ENCODE results near the gene SMG1. TPM values are rescaled to one million over a fixed set of nuclear protein-coding genes. Genes with fewer than 3 reads are reported as not detected.
A peak's percentile ranks its signal among the peaks of the same experiment; 100 is the strongest.
"Not testable (repeated sequence)": the region's sequence is repeated elsewhere in the genome, so short reads cannot be mapped to it uniquely, and the experiment has no call there.

The SMG1 gene
- polyA plus RNA-seq (ENCODE audit: insufficient read length in 4 of 4): 10 to 100 TPM; 44.5 to 65.0 (median 55.4) TPM

DNA sequence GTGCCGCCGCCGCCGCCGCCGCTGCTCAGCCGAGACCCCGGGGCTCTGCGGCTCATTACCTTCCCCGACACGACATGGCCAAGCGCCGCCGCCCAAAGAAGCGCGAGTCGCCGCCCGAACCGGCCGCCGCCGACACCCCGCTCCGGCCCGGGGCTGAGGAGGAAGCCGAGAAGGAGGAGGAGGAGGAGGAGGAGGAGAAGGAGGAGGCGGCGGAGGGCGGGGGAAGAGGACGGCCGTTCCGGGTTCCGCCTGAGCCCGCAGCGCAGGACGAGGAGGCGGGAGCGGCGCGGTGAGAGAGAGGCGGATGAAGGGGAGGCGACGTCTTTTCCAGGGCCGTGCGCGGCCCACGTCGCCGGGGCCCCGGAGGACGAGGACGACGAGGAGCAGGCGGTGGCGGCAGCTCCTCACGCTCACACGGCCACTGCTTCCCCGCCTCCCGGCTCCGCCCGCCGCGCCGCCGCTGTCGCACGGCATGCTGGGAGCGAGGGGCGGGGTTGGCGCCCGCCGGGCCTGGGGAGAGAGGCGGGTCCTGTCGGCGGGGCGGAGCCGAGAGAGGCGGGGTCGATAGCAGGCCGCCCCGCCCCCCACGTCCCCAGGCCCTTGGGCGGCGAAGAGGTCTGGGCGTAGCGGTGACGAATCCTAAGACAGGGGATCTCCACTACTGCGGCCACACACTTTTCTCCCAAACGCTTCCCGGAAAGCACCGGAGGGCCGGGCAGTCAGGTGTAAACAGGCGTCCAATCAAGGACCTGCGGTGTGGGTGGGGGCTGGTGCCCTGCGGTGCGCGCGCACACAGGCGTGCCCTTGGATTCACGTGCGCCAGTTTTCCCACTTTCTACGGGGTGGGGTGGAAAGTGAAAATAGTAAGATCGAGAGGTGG, at the start of gene SMG1:
TSS of gene SMG1 (minus strand) at position 423 of the 880 bp plus-strand sequence. CDS start at position 56, 367 bp downstream.
- peak; percentile 72 to 83 (median 80) for DNase-seq (ENCODE audit: low read depth in 4 of 4, low spot score in 3 of 4)

DNA sequence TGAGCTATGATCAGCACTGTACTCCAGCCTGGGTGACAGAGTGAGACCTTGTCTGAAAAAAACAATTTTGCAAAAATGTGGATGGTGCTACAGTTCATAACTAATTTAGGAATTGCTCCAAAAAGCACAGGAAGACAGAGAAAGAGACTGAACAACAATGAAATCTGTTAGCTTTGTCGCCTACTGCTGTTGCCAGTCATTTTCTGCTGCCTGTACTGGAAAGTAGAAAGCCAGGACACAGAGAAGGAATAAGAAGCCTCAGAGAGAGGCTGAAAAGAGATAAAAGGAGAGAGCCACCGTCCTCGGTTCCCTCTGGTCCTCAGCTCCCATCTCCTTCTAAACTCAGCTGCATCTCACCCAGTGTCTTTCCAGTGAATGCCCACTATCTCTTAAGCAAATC, 48.9 kb upstream of the SMG1 start:
- DNase-seq (ENCODE audit: low read depth in 4 of 4, low spot score in 3 of 4): no peak

DNA sequence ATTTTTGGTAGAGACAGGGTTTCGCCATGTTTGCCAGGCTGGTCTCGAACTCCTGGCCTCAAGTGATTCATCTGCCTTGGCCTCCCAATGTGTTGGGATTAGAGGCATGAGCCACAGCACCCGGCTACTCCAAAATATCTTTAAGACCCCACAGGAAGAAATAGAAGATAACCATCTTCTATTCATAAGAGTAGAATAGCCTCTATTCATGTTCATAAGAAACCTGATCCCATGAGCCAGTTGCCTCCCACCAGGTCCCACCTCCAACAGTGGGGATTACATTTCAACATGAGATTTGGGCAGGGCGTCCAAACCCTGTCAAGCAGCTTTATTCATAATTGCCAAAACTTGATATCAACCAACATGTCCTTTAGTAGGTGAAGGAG, 43.6 kb upstream of the SMG1 start:
- DNase-seq (ENCODE audit: low read depth in 4 of 4, low spot score in 3 of 4): no peak

DNA sequence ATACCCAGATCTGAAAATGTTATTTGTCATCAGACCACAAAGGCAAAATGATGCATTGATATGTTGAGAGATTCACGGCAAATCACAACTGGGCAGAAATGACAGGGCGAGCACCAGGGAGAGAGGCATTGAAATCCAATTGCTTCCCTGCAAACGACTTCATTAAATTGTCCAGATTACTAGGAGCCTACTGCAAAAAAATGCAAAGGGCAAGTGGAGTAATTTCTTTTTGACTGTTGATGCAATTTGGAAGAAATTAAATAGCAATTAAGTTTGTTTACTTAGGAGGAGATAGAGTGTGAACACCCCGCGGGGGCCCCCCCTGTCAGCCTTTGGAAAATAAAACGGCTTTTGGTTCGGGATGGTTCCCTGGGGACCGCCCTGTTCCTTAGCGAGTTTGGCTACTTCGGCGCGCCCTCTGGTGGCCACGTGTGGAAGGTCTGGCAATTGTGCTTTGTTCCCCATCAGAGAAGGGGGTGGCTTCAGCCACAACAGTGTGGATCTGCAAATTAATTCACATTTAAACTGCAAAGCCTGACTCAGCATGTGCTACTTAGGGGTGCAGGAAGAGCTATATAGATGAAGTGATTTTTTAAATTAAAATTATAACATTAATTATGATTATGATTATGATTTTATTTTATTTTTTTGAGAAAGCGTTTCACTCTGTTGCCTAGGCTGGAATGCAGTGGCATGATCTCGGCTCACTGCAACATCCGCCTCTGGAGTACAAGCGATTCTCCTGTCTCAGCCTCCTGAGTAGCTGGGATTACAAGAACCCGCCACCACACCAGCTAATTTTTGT, 43.0 kb upstream of the SMG1 start:
- DNase-seq (ENCODE audit: low read depth in 4 of 4, low spot score in 3 of 4): peak in 3 of 4 donors; percentile 42 to 65 (median 59)

DNA sequence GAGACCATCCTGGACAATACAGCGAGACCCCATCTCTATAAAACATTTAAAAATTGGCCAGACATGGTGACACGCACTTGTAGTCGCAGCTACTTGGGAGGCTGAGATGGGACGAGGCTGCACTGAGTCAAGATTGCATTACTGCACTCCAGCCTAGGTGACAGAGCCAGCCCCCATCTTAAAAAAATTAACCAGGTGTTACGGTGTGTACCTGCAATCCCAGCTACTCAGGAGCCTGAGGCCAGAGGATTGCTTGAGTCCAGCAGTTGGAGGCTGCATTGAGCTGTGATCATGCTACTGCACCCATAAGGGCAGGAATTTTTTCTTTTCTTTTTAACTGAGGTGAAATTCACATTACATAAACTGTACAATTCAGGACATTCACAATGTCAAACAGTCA, 40.6 kb upstream of the SMG1 start:
- DNase-seq (ENCODE audit: low read depth in 4 of 4, low spot score in 3 of 4): no peak

DNA sequence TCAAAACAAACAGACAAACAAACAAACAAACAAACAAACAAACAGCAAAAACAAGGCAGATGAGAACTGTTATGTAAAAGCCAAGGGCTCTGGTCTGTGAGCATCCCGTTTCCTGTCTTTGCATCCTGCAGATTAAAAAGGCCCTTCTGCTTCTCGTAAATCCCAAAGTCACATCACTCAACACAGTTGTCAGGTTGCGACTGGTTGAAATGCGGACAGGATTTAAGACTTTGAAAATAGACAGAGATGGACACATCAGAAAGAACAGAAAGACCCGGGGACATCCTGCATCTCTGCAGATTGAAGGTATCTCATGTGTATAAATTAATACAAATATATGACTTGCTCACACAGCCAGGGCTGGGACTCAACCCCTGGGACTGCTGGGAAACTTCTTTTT, 39.3 kb upstream of the SMG1 start:
- no peak for DNase-seq (ENCODE audit: low read depth in 4 of 4, low spot score in 3 of 4)

DNA sequence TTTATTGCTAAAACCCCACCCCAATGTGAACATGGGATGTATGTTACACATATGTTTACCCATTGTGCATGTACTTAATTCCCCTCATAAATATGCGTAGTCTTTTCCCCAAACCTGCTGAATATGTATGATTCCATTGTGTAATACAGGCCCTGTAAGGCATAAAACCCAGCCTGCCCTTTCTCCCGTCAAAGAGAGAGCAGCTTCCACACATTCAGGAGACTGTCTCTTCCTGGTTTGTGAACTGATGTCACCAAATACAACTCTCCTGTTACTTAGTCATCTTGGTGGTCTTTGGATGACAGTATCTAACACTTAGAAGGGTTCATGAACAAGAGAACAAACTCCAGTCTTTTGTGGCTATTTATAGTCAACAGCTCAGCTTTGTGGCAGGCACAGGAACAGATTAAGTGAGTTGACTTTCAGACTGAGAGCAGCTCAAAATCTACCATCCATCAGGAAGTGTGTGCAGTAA, 32.9 kb upstream of the SMG1 start:
- no peak for DNase-seq (ENCODE audit: low read depth in 4 of 4, low spot score in 3 of 4)

DNA sequence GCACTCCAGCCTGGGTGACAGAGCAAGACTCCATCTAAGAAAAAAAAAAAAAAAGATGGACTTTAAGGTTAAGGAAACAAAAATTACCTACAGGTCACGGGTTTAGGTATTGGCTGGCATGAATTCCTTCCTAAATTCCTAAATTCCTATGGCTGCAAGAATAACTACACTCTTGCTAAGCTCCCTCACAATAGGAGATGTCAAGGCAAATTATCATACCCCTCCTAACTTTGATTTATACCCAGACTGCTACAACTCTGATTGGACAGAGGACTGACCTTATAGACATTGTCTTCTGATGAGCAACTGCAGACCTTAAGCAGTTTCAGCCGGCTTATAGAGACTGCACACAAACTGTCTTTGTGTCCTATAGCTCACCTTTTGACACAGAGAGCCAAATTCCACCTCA, 32.4 kb upstream of the SMG1 start:
- no peak for DNase-seq (ENCODE audit: low read depth in 4 of 4, low spot score in 3 of 4)

DNA sequence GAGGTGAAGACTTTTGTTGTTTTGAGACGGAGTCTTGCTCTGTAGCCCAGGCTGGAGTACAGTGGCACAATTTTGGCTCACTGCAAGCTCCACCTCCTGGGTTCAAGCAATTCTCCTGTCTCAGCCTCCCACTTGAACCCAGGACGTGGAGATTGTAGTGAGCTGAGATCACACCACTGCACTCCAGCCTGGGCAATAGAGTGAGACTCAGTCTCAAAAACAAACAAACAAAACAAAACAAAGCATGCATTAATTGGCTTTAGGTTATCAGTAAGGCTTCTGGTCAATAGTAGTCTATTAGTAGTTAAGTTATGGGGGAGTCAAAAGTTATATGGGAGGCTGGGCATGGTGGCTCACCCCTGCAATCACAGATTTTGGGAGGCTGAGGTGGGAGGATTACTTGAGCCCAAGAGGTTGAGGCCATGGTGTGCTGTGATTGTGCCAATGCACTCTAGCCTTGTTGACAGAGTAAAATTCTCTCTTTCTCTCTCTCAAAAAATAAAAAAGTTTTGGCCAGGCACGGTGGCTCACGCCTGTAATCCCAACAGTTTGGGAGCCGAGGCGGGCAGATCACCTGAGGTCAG, 30.5 kb upstream of the SMG1 start:
- DNase-seq (ENCODE audit: low read depth in 4 of 4, low spot score in 3 of 4): not testable (repeated sequence)

DNA sequence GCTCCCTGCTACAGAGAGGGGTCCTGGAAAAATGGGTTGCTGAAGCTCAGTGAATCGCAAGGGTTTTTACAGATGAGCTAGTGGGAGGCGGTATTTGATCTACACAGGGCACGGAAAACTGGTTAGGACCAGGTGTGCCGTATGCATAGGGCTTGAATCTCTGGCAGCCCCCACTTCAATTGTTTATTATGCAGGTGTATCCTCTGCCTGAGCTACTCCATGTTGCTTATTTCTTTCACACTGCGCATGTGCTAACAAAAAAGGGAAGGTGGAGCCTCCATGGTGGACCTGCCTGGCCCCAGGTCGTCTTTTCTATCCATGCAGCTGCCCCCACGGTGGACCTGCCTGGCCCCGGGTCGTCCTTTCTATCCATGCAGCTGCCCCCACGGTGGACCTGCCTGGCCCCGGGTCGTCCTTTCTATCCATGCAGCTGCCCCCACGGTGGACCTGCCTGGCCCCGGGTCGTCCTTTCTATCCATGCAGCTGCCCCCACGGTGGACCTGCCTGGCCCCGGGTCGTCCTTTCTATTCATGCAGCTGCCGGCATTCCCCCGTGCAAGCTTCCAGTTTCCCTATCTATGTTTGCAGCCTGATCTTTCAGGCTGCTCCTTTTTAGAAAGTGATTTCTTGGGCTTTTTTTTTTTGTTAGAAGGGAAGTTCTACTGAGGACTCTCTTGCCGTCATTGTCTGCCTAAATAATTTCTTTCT, 29.8 kb upstream of the SMG1 start:
- DNase-seq (ENCODE audit: low read depth in 4 of 4, low spot score in 3 of 4): not testable (repeated sequence)

DNA sequence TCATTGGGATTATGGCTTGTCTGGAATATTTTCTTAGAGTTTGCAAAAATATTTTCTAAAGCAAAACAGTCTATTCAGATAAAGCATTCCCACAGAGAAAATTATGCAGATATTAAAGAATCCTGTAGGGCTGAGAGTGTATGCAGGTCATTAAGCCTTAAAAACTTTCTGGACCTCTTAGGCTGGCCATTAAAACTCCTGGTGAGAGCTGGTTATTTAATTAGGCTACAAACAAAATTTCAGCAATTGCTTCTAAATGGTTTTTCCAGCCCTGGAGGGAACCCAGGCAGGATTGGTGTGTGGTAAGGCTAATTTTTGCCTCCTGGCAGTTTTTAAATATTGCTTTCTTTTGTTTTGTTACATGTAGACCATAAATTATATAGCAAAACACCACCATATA, 27.3 kb upstream of the SMG1 start:
- DNase-seq (ENCODE audit: low read depth in 4 of 4, low spot score in 3 of 4): no peak

DNA sequence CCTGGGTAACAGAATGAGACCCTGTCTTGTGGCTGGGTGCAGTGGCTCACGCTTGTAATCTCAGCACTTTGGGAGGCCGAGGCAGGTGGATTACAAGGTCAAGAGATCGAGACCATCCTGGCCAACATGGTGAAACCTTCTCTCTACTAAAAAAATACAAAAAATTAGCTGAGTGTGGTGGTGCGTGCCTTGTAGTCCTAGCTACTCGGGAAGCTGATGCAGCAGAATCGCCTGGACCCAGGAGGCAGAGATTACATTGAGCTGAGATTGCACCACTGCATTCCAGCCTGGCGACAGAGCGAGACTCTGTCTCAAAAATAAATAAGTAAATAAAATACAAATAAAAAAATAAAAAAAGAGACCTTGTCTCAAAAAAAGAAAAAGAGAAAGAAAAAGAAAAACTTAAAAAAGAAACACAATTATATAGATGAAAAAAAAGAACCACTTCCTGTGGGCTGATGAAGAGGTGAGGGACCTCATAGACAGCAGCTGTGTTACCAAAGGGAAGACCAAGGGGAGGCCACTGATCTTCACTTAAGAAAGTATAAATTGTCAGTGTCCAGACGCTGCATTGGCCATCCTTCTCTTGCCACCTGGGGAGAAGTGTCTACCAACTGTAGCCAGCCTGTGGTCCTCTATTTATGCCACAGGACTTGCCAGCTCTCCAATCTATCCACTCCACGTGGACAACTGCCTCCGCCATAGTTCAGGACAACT, 24.4 kb upstream of the SMG1 start:
- DNase-seq (ENCODE audit: low read depth in 4 of 4, low spot score in 3 of 4): no peak

DNA sequence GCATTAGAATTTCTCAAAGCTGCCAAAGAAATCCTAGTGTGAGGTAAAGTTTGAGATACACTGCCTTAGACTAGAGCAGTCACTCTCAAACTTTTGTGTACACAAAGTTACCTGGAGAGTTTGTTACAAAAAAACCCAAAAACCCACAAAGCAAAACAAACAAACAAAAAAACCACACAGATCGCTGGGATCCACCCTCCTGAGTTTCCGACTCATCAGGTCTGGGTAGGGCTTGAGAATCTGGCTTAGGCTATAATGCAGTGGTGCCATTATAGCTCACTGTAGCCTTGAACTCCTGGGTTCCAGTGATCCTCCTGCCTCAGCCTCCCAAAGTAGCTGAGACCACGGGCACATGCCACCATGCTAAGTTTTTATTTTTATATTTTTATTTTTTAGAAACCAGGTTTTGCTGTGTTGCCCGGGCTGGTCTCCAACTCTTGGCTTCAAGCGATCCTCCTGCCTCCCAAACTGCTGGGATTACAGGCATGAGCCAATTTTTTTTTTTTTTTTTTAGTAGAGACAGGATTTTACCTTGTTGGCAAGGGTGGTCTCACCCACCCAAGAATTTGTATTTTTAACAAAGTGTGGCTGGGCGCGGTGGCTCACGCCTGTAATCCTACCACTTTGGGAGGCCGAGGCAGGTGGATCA, 22.3 kb upstream of the SMG1 start:
- no peak for DNase-seq (ENCODE audit: low read depth in 4 of 4, low spot score in 3 of 4)

DNA sequence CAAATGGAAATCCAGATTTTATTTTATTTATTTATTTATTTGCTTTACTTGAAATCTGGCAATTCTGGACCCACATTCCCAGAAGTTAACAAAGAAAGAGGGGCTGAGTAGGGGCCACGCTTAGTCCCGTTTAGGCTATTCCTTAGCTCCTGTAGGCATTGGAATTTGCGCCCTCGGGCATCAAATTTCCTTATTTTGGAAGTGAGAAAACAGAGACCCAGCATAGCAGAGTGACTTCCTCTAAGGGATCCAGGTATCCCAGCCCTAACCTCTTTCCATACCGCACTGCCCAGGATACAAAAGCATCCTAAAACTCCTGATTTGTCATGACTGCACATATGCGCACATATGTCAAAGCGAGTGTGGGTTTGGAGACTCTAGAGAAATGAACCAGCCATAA, 19.0 kb upstream of the SMG1 start:
- DNase-seq (ENCODE audit: low read depth in 4 of 4, low spot score in 3 of 4): no peak

DNA sequence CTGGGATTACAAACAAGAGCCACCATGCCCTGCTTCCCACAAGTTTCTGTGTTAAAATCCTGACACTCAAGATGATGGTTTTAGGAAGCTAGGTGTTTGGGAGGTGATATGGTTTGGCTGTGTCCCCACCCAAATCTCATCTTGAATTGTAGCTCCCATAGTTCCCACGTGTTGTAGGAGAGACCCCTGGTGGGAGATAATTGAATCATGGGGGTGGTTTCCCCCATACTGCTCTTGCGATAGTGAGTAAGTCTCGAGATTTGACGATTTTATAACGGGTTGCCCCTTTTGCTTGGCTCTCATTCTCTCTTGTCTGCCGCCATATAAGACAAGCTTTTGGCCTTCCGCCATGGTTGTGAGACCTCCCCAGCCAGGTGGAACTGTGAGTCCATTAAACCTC, 17.2 kb upstream of the SMG1 start:
- DNase-seq (ENCODE audit: low read depth in 4 of 4, low spot score in 3 of 4): no peak

DNA sequence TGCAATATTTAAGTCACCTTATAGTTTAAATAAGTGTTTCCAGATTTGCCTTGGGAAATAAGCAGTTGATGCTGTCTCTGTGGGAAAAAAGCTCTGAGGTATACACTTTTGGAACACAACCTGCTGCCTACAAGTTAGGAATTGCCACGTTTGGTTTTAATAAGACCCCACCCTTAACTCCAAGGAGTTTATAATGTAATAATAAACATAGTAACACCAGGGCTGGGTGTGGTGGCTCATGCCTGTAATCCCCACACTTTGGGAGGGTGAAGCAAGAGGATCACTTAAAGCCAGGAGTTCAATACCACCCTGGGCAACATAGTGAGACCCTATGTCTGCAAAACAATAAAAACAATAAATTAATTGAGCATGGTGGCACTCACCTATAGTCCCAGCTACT, 15.9 kb upstream of the SMG1 start:
- DNase-seq (ENCODE audit: low read depth in 4 of 4, low spot score in 3 of 4): no peak

DNA sequence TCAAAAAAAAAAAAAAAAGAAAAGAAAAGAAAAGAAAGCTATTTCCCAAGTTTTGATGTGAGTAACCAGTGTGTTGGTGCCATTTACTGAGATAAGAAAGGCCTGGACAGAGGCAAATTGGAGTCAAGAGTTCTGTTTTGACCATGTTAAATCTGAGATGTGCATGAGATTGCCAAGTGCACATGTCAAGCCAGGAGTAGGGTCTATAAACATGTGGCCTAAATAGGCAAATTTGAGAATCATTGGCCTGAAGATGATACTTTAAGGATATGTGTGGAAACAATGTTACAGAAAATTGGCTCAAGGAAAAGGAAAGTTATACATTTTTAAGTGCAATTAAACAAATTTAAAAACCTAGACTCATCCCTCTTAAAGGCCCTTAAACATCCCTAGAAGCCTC, 15.3 kb upstream of the SMG1 start:
- no peak for DNase-seq (ENCODE audit: low read depth in 4 of 4, low spot score in 3 of 4)

DNA sequence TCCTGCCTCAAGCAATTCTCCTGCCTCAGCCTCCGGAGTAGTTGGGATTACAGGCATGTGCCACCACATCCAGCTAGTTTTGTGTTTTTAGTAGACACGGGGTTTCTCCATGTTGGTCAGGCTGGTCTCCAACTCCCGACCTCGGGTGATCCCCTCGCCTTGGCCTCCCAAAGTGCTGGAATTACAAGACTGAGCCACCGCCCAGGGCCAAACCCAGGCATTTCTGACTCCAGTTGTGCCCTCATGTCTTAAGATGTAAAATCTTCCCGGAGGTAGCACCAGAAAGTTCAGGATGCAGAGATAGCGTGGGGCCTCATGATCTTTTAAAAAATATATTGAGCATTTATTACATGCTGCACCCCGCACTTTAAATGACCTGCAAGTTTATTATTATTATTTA, 12.8 kb upstream of the SMG1 start:
- DNase-seq (ENCODE audit: low read depth in 4 of 4, low spot score in 3 of 4): no peak

DNA sequence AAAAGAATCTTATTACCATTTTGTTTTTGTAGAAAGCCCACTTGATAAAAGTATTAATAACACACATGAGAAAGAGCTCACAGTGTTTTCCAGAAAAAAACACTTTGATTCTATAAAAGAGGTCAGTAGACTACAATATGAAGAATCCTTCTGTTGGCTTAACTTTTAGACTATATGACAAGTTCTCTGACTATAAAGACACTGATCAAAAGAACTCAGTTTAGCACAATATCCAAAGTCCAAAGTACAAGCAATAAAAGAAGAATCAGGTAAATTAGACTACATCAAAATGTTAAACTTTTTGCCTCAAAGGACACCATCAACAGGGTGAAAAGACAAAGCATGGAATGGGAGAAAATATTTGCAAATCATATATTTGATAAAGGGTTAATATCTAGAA, 11.2 kb upstream of the SMG1 start:
- no peak for DNase-seq (ENCODE audit: low read depth in 4 of 4, low spot score in 3 of 4)

Data from left renal pelvis (tissue), 4 donors.